ENCODE results near the gene GAGE2A.
"Not testable (repeated sequence)": the region's sequence is repeated elsewhere in the genome, so short reads cannot be mapped to it uniquely, and the experiment has no call there.

GAGE2A gene

GRCh38 chrX:49589196-49589595, at the start of gene GAGE2A:
GAGE2A (plus strand) TSS chrX:49589496; CDS start chrX:49590651, 1,155 bp downstream.
- DNase-seq = not testable (repeated sequence)

GRCh38 chrX:49541433-49541832, 47.9 kb upstream of the GAGE2A start, which contains the start of gene GAGE12D:
GAGE12D (plus strand) TSS chrX:49541733; CDS start chrX:49542888, 1,155 bp downstream.
- DNase-seq = not testable (repeated sequence)

- DNase-seq = not testable (repeated sequence)
Observed at GRCh38 chrX:49550989-49551388, 38.3 kb upstream of the GAGE2A start, which contains the start of gene GAGE12E. GAGE12E (plus strand) TSS chrX:49551289; CDS start chrX:49552444, 1,155 bp downstream.

GRCh38 chrX:49560542-49560941, 28.8 kb upstream of the GAGE2A start, which contains the start of gene GAGE12F:
GAGE12F (plus strand) TSS chrX:49560842; CDS start chrX:49561997, 1,155 bp downstream.
- not testable (repeated sequence) for DNase-seq

- DNase-seq = not testable (repeated sequence)
Observed at GRCh38 chrX:49568728-49569127, 20.6 kb upstream of the GAGE2A start.

GRCh38 chrX:49569152-49569551, 20.1 kb upstream of the GAGE2A start:
- DNase-seq = not testable (repeated sequence)

GRCh38 chrX:49570100-49570499, 19.2 kb upstream of the GAGE2A start, which contains the start of gene GAGE12G:
GAGE12G (plus strand) TSS chrX:49570400; CDS start chrX:49571555, 1,155 bp downstream.
- DNase-seq = not testable (repeated sequence)

GRCh38 chrX:49579649-49580048, 9.6 kb upstream of the GAGE2A start, which contains the start of gene GAGE12H:
GAGE12H (plus strand) TSS chrX:49579949; CDS start chrX:49581104, 1,155 bp downstream.
- DNase-seq = not testable (repeated sequence)

GRCh38 chrX:49589769-49590478, 628 bp downstream of the GAGE2A start:
- not testable (repeated sequence) for DNase-seq

- not testable (repeated sequence) for DNase-seq
Observed at GRCh38 chrX:49590488-49590887, 1.2 kb downstream of the GAGE2A start.

GRCh38 chrX:49598720-49599119, 9.4 kb downstream of the GAGE2A start, which contains the start of gene GAGE1:
GAGE1 (plus strand) TSS chrX:49599020; CDS start chrX:49600175, 1,155 bp downstream.
- not testable (repeated sequence) for DNase-seq

GRCh38 chrX:49610718-49611310, 21.5 kb downstream of the GAGE2A start:
- no peak for DNase-seq

GRCh38 chrX:49618574-49618973, 29.3 kb downstream of the GAGE2A start:
- DNase-seq = no peak

GRCh38 chrX:49627086-49627777, 37.9 kb downstream of the GAGE2A start:
- DNase-seq = no peak

GRCh38 chrX:49644991-49645637, 55.8 kb downstream of the GAGE2A start:
- no peak for DNase-seq

All from NCI-H526 treated with DMSO at 0.1 percent for 48 hours (cell line).